Activated naive CD4-positive, alpha-beta T cell (primary cell): Measurements from ENCODE around the gene LMBRD2.
"Not testable (repeated sequence)": the region's sequence is repeated elsewhere in the genome, so short reads cannot be mapped to it uniquely, and the experiment has no call there.

Experiments
- DNase-seq, 4 experiments: peaks; one replicate each; lab custom pipeline; 2025; lab: John Stamatoyannopoulos, UW

The LMBRD2 gene

GRCh38 chr5:36161361-36161760 is 9.7 kb upstream of the LMBRD2 start:
- DNase-seq: no peak

- no peak for DNase-seq
Observed at GRCh38 chr5:36160617-36161016, 8.9 kb upstream of the LMBRD2 start.

DNA sequence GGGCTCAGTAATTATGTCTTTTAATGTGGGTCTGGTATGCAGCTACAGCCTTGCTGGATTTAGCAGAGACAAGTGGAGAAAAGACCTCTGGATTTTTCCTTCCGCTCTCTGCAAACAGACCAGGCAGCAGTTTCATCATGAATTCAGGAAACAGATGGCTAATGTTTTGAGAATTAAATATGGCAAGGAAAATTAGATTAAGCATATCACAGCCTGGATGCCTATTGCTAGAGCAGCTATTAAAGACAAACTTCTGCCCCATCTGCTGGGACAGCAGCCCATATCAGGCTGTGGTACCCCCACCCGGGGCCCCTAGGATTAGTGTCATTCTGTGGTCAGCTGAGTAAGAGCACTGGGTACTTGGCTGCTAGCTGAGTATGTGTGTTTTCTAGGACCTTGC is 6.5 kb upstream of the LMBRD2 start:
- no peak for DNase-seq

- no peak for DNase-seq
Observed at GRCh38 chr5:36156619-36157018, 4.9 kb upstream of the LMBRD2 start.

DNA sequence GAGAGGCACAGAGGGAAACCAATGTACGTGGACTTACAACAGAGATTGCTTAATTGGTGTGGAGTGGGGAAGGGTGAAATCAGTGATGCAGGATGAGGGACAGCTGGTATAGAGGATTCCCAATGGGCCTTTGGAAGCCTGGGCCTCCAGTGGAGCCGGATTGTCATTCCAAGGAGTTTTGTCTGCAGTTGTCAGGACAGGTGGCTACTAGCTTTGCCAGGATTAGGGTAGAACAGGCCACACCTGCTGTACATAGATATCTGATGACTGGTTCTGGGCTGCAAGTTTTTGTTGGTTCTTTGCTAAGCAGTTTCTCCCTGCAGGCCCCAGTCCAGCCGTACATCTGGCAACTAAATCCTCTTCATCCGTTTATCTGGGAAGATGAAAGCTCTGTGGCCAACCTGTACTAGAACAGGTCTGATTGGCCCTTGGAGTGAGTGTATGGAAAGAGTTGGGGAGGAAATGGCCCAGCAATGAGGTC is 4.5 kb upstream of the LMBRD2 start:
- no peak for DNase-seq

- no peak for DNase-seq
Observed at GRCh38 chr5:36155291-36155690, 3.6 kb upstream of the LMBRD2 start.

- DNase-seq: no peak
Observed at GRCh38 chr5:36153726-36154125, 2.0 kb upstream of the LMBRD2 start.

- no peak for DNase-seq
Observed at GRCh38 chr5:36153298-36153677, 1.6 kb upstream of the LMBRD2 start.

DNA sequence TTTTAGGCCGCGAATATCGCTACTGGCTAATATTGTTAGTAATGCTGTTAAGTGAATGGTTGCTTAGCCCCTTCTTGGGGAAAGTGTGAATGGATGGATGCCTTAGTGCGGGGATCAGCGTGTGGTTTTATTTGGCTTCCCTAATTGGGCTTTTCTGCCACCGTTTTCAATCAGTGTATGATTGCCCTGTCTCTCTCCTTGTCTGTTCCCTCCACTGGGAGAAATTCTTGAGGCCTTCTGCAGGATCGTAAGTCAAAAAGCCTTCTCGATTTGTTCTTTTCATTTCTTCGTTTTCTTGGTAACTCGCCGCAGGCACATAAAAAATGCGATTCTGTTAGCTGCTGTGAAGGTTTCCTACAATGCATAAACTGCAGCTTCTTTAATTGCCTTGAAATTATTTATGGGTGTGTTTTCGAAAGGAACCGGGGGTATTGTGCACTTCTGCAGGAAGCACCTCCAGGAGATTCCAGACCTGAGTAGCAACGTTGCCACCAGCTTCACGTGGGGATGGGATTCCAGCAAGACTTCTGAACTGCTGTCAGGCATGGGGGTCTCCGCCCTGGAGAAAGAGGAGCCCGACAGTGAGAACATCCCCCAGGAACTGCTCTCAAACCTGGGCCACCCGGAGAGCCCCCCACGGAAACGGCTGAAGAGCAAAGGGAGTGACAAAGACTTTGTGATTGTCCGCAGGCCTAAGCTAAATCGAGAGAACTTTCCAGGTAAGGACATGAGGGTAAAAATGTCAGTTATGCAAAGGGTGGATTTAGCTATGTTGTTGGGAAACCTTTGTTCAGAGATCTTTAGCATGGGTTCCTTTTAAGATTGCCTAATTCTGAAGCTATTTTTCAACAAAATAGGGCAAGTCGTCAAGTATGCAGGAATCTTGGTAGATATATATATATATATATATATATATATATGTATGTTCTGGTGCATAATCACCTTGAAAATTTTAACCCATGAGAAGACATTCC is 924 bp upstream of the LMBRD2 start:
- no peak for DNase-seq

- DNase-seq: peak in 2 of 4 experiments; percentile 11 to 13
Observed at GRCh38 chr5:36150676-36151433, 832 bp downstream of the LMBRD2 start.

DNA sequence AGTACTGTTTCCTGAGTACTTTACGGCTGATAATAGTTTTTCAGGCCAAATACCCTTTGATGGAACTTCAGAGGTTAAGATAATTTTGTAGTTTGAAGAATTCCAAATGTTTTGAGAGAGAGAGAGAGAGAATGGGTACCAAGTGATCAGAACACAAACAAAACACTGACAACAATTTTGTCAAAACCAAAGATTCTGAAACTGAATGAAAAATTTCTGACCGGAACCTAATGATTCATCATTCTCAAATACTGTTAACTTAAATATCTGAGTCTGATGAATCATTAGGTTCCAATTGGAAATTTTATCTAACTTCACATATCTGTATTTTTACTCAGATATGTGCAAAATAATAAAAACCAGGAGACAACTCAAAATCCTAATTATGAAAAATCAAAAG is 4.0 kb downstream of the LMBRD2 start:
- DNase-seq: no peak

DNA sequence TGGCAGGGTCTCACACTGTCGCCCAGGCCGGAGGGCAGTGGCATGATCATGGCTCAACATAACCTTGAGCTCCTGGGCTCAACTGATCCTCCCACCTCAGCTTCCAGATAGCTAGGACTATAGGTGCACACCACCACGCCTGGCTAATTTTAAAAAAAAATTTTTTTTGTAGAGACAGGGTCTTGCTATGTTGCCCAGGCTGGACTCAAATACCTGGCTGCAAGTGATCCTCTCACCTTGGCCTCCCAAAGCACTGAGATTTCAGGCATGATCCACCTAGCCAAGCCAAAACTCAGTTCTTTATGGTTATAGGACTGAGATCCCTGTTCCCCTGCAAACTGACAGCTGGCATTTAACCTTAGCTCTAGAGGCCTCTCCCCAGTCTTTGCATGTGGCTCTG is 5.3 kb downstream of the LMBRD2 start:
- DNase-seq: no peak

DNA sequence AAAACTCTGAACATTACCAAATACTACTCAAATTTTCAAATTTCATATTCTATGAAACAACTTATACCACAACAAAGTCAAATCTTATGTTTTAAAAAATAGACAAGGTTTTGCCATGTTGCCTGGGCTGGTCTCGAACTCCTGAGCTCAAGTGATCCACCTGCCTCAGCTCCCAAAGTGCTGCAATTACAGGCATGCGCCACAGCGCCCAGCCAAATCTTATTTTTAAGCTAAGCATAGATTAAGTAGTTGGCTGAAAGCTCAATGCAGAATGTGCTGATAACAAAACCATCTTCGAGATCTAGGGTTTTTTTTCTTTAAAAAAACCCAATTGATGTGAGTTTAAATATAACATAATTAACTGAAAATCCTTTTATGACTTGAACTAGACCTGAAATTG is 6.4 kb downstream of the LMBRD2 start:
- DNase-seq: no peak

GRCh38 chr5:36138900-36139683 is 12.6 kb downstream of the LMBRD2 start:
- no peak for DNase-seq

DNA sequence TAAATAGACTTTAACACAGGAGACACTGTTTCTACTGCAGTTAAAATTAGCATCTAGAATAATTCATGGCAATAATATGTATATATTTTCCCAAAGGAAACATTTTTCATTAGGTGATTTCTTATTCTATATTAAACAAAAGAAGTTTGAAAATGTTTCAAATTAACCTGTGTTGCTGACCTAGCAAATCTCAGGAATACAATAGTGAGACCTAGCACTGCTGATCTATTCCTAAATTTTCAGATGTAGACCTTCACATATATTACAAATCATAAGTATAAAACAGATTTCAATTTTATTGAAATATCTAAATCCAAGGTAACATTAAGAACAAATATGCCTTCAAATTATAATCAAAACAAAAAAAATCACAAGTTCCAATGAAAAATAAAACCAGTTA is 15.1 kb downstream of the LMBRD2 start:
- no peak for DNase-seq

DNA sequence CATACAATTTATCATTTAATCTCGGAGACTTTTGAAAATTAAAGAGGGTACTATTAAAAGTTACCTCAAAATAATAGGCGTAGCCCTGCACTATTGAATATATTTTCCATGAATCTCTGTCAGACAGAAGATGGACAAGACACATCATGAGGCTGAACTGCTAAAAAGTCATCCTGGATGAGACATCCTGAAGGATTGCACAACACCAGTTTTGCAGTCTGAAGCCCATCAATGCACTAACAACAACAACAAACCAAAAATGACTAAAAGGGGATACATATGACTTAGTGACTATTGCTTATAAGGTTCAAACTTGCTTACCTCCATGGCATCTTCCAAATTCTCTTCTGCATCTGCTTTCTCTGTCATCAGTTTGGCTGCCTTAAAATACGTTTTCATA is 15.7 kb downstream of the LMBRD2 start:
- DNase-seq: no peak

- not testable (repeated sequence) for DNase-seq
Observed at GRCh38 chr5:36133009-36133408, 18.7 kb downstream of the LMBRD2 start.

DNA sequence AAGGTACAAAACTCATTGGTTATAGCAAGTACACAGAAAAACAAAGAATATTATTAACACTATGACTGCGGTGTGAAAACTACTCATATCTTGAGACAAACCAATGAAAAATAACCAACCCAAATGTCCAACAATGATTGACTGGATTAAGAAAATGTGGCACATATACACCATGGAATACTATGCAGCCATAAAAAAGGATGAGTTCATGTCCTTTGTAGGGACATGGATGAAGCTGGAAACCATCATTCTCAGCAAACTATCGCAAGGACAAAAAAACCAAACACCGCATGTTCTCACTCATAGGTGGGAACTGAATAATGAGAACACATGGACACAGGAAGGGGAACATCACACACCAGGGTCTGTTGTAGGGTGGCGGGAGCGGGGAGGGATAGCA is 22.0 kb downstream of the LMBRD2 start:
- not testable (repeated sequence) for DNase-seq

DNA sequence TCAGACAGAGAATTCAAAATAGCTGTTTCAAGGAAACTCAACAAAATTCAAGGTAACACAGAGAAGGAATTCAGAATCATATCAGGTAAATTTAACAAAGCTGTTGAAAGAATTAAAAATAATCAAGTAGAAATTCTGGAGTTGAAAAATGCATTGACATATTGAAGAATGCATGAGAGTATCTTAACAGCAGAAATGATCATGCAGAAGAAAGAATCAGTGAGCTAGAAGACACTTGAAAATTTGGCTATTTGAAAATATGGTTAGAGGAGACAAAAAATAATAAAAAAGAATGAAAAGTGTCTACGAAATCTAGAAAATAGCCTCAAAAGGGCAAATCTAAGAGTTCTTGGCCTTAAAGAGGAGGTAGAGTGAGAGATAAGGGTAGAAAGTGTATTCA is 22.9 kb downstream of the LMBRD2 start:
- no peak for DNase-seq

GRCh38 chr5:36125868-36126267 is 25.8 kb downstream of the LMBRD2 start:
- no peak for DNase-seq

DNA sequence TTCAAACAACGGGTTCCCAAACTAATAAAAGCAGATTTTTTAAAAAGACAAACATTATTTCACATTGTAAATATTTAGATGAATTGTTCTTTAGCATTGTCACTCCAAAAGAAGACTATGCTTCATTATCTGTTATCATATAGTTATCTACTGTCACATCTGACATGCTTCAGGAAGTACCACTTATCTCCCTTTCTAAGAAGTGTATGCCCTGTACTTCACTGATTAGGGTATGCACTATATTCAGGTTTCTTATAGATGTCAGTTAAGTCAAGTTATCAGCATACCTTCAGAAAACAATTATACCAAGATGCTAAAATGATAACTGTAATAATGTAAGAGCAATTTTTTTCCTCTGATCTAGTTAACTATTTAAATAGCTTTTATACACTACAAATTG is 40.4 kb downstream of the LMBRD2 start:
- DNase-seq: no peak

DNA sequence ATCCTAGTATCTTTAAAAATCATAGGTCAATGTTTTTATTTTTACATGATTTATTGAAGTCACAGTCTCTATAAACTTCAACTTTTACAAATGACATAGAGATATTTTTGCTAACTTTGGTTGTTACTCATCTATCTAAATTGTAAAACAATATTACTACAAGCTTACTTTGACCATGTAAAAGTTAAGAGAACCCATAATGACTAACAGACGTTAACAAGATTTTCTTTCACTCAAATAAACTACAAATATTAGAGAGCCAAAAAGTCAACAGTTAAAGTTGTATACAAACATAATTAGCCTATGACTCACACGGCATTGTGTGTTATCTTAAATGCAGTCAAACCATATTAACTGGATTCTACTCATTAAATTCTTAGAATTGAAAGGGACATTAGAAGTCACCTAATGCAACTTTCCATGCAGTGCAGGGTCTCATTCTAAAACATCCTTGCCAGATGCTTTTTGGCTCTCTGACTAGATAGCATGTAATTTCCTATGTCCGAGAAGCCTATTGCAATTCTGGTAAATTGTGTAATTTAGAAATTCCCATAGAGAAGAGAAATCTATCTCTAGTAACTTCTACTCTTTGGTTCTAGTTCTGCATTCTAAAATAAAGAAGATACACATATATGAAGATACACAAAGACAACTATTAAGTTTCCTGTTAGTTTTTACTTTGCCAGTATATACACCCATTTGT is 42.8 kb downstream of the LMBRD2 start:
- DNase-seq: no peak
